MM.1S (cell line): ENCODE data around the gene ANKRD29.

Experiments used
- DNase-seq: peaks from one replicate; pipeline ENCODE4 v3.0.0-alpha.2; 2015
- H2AFZ ChIP-seq: fragments of 300-600 bp; sonication (generic); 2 replicates; pipeline ENCODE4 v1.6.0; 2016; ENCODE audit warnings: antibody characterized with exemption, low read length
- H3F3A ChIP-seq: fragments of 300-600 bp; sonication (generic); 2 replicates; pipeline ENCODE4 v1.6.1; 2016; ENCODE audit warnings: mild to moderate bottlenecking, antibody characterized with exemption, low read length, moderate library complexity, mixed read lengths; ENCODE audit not compliant: insufficient read depth
- H3K27ac ChIP-seq: fragments of 300-600 bp; sonication (generic); 2 replicates; pipeline ENCODE4 v1.5.1; 2016; ENCODE audit warnings: mild to moderate bottlenecking, low read length
- H3K27me3 ChIP-seq: fragments of 300-600 bp; sonication (generic); replicated peaks from 2 replicates; pipeline ENCODE4 v1.6.0; 2016; ENCODE audit warnings: low read length; ENCODE audit not compliant: insufficient read depth
- H3K36me3 ChIP-seq: fragments of 300-600 bp; sonication (generic); replicated peaks from 2 replicates; pipeline ENCODE4 v1.6.1; 2016; ENCODE audit warnings: mild to moderate bottlenecking, low read length, mixed read lengths; ENCODE audit not compliant: insufficient read depth
- H3K4me1 ChIP-seq: fragments of 300-600 bp; sonication (generic); 2 replicates; pipeline ENCODE4 v1.6.1; 2016; ENCODE audit warnings: low read length, mixed read lengths
- H3K4me2 ChIP-seq: fragments of 300-600 bp; sonication (generic); 2 replicates; pipeline ENCODE4 v1.6.0; 2016; ENCODE audit warnings: low read depth, low read length
- H3K4me3 ChIP-seq: fragments of 300-600 bp; sonication (generic); 2 replicates; pipeline ENCODE4 v1.5.1; 2016; ENCODE audit warnings: low read length, mixed read lengths
- H3K79me2 ChIP-seq: fragments of 300-600 bp; sonication (generic); 2 replicates; pipeline ENCODE4 v1.6.1; 2016; ENCODE audit warnings: mixed run types, low read length, mixed read lengths
- H3K9ac ChIP-seq: fragments of 300-600 bp; sonication (generic); 2 replicates; pipeline ENCODE4 v1.6.1; 2016; ENCODE audit warnings: low read length, mixed read lengths
- H3K9me2 ChIP-seq: fragments of 300-600 bp; sonication (generic); replicated peaks from 2 replicates; pipeline ENCODE4 v1.6.1; 2016; ENCODE audit warnings: mild to moderate bottlenecking, low read length, mixed read lengths; ENCODE audit not compliant: insufficient read depth
- H3K9me3 ChIP-seq: fragments of 300-600 bp; sonication (generic); replicated peaks from 2 replicates; pipeline ENCODE4 v1.6.1; 2016; ENCODE audit warnings: mild to moderate bottlenecking, low read length, mixed read lengths; ENCODE audit not compliant: insufficient read depth
- H4K20me1 ChIP-seq: fragments of 300-600 bp; sonication (generic); 2 replicates; pipeline ENCODE4 v1.6.1; 2016; ENCODE audit warnings: mild to moderate bottlenecking, low read length, moderate library complexity, mixed read lengths; ENCODE audit not compliant: insufficient read depth
- EZH2 ChIP-seq: fragments of 300-600 bp; sonication (generic); optimal IDR thresholded peaks from 2 replicates; pipeline ENCODE3; 2017; ENCODE audit warnings: low read depth, mild to moderate bottlenecking, antibody characterized with exemption, low read length, mixed read lengths
- EZH2phosphoT487 ChIP-seq: fragments of 300-600 bp; sonication (generic); IDR thresholded peaks from 2 replicates; pipeline ENCODE4 v1.6.1; 2018; ENCODE audit warnings: antibody characterized with exemption, low read length
- TF ChIP-seq, protein P1 (sequence below): fragments of 300-600 bp; sonication (generic); IDR thresholded peaks from 2 replicates; pipeline ENCODE4 v1.5.1; 2016; ENCODE audit warnings: antibody characterized with exemption, low read length, mixed read lengths

ANKRD29 gene

DNA sequence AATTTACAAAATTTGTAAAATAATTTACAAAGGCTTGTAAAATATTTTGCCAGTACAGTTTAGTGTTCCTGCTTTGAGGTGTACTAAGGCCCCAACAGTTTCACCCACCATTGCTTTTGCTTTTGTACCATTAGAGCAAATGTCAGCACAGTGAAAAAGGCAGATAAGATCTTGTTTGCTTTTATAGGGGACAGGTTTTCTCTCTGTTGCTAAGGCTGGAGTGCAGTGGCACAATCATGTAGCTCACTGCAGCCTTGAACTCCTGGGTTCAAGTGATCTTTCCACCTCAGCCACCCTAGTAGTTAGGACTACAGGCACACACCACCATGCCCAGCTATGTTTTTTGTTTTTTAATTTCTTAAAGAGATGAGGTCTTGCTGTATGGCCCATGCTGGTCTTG lies 56.8 kb downstream of the ANKRD29 start:
- H3K79me2 ChIP-seq = no peaks in the 10 kb centered on the region
- no peak overlapping the region for H2AFZ ChIP-seq
- H3K4me2 ChIP-seq = no peak overlapping the region
- no peak overlapping the region for H3K27ac ChIP-seq
- no peaks in the 10 kb centered on the region for H3K9me3 ChIP-seq
- H3K4me1 ChIP-seq = peaks cover 4% of the 10 kb centered on the region; the same call in 1 of the 2 replicates
- no peaks in the 10 kb centered on the region for H3K27me3 ChIP-seq
- no peaks in the 10 kb centered on the region for H3F3A ChIP-seq
- no peaks in the 10 kb centered on the region for H3K36me3 ChIP-seq
- no peaks in the 10 kb centered on the region for H4K20me1 ChIP-seq
- TF ChIP-seq, protein P1, sequence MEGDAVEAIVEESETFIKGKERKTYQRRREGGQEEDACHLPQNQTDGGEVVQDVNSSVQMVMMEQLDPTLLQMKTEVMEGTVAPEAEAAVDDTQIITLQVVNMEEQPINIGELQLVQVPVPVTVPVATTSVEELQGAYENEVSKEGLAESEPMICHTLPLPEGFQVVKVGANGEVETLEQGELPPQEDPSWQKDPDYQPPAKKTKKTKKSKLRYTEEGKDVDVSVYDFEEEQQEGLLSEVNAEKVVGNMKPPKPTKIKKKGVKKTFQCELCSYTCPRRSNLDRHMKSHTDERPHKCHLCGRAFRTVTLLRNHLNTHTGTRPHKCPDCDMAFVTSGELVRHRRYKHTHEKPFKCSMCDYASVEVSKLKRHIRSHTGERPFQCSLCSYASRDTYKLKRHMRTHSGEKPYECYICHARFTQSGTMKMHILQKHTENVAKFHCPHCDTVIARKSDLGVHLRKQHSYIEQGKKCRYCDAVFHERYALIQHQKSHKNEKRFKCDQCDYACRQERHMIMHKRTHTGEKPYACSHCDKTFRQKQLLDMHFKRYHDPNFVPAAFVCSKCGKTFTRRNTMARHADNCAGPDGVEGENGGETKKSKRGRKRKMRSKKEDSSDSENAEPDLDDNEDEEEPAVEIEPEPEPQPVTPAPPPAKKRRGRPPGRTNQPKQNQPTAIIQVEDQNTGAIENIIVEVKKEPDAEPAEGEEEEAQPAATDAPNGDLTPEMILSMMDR = no peak
- TF ChIP-seq EZH2phosphoT487 (no peak), EZH2 (no peak)
- H3K9ac ChIP-seq = no peak overlapping the region
- no peak overlapping the region for H3K4me3 ChIP-seq
- H3K9me2 ChIP-seq = no peaks in the 10 kb centered on the region
- DNase-seq = no peak

DNA sequence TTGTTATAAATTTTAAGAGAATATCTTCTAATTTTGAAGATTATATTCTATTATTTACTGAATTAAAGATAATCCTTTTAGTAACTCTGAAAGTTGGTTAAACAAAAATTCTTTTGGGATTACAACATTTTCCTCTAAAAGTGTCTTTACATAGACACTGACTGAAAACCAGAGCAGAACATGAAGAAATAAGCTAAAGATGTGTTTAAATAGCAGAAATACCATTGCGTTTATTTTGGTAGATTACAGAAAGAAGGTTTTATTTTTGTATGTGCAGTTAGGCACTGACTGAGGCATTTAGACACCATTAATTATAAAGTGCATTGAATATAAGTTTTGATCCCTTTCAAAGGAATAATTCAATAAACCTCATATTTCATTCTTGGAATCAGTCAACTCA lies 62.9 kb downstream of the ANKRD29 start:
- no peaks in the 10 kb centered on the region for H3K9me3 ChIP-seq
- no peak for DNase-seq
- H3K36me3 ChIP-seq = no peaks in the 10 kb centered on the region
- H2AFZ ChIP-seq = no peak overlapping the region
- H3K4me2 ChIP-seq = no peak overlapping the region
- no peaks in the 10 kb centered on the region for H3K27me3 ChIP-seq
- no peaks in the 10 kb centered on the region for H4K20me1 ChIP-seq
- H3K4me1 ChIP-seq = peaks cover 9% of the 10 kb centered on the region; the same call in 1 of the 2 replicates
- no peaks in the 10 kb centered on the region for H3K9me2 ChIP-seq
- TF ChIP-seq, protein P1 = no peak
- TF ChIP-seq EZH2phosphoT487 = no peak
- no peak for TF ChIP-seq EZH2
- no peak overlapping the region for H3K4me3 ChIP-seq
- no peak overlapping the region for H3K27ac ChIP-seq
- no peaks in the 10 kb centered on the region for H3F3A ChIP-seq
- H3K9ac ChIP-seq = no peak overlapping the region
- H3K79me2 ChIP-seq = no peaks in the 10 kb centered on the region

DNA sequence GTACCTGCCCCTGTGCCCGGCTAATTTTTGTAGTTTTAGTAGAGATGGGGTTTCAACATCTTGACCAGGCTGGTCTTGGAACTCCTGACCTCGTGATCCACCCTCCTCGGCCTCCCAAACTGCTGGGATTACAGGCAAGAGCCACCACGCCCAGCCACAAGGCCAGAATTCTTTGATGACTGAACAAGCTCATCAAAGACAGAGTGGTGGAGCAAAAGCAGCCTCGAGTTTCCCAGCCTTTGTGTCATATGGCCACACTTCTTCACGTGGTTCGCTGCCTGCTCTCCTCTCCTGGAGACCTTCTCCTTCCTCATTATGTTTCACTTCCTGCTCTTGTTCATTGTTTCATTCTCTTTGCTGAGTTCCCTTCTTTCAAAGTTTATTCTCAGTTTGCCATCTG lies 66.5 kb downstream of the ANKRD29 start:
- Histone ChIP-seq H3K4me1 (peaks cover 5% of the 10 kb centered on the region; the same call in 1 of the 2 replicates), H3F3A (no peaks in the 10 kb centered on the region), H3K9me3 (no peaks in the 10 kb centered on the region), H3K4me3 (no peak overlapping the region), H2AFZ (no peak overlapping the region), H3K9me2 (no peaks in the 10 kb centered on the region), H4K20me1 (no peaks in the 10 kb centered on the region), H3K36me3 (no peaks in the 10 kb centered on the region), H3K9ac (no peak overlapping the region), H3K27me3 (no peaks in the 10 kb centered on the region), H3K4me2 (no peak overlapping the region), H3K79me2 (no peaks in the 10 kb centered on the region), H3K27ac (no peak overlapping the region)
- no peak for DNase-seq
- TF ChIP-seq EZH2phosphoT487 (no peak), EZH2 (no peak)
- TF ChIP-seq, protein P1 = no peak
